ENCODE results near the gene TOP1. TPM values are rescaled to one million over a fixed set of nuclear protein-coding genes. Genes with fewer than 3 reads are reported as not detected.

TOP1 gene
- total RNA-seq, 4 donors from 2014 or later: 23.1 to 49.9 (median 31.6) TPM

- peaks cover 55 to 98% (median 70%) of the 10 kb centered on the region in 3 donors for H3K4me1 ChIP-seq
- H3K36me3 ChIP-seq: no peaks in the 10 kb centered on the region
- intact Hi-C loops (cut with DNase I): no loop called here
- peak overlapping the region; percentile 24 to 71 (median 64) for H3K27ac ChIP-seq
- 42 to 46% methylated on average over 5 of the region's 5 CpGs for WGBS, 2 donors
- no peaks in the 10 kb centered on the region for H3K27me3 ChIP-seq
- H3K9me3 ChIP-seq: no peaks in the 10 kb centered on the region
- TF ChIP-seq POLR2A (IDR thresholded peaks at IDR 0.05) (no peak), CTCF (IDR thresholded peaks at IDR 0.05) (no peak)
- no peak for DNase-seq
- peak overlapping the region in 3 of 4 donors; percentile 25 to 50 (median 29) for H3K4me3 ChIP-seq
Observed at GRCh38 chr20:41047279-41047974, 18.8 kb downstream of the TOP1 start.

GRCh38 chr20:41047975-41048305 lies 19.3 kb downstream of the TOP1 start:
- H3K4me3 ChIP-seq: peak overlapping the region in 3 of 4 donors; percentile 25 to 50 (median 29)
- WGBS, 2 donors: 0 to 3% methylated on average over 1 of the region's 1 CpG
- peaks cover 58 to 98% (median 75%) of the 10 kb centered on the region in 3 donors for H3K4me1 ChIP-seq

GRCh38 chr20:41048461-41049301 lies 20.1 kb downstream of the TOP1 start:
- Histone ChIP-seq H3K4me3 (peak overlapping the region in 3 of 4 donors; percentile 25 to 50 (median 29)), H3K36me3 (no peaks in the 10 kb centered on the region), H3K9me3 (no peaks in the 10 kb centered on the region), H3K27me3 (no peaks in the 10 kb centered on the region), H3K4me1 (peaks cover 52 to 98% (median 78%) of the 10 kb centered on the region in 3 donors), H3K27ac (peak overlapping the region in 3 of 4 donors; percentile 5 to 70 (median 57))
- intact Hi-C loops (cut with DNase I): no loop called here
- DNase-seq: no peak
- 32 to 40% methylated on average over 7 of the region's 7 CpGs for WGBS, 2 donors
- no peak for TF ChIP-seq POLR2A (IDR thresholded peaks at IDR 0.05)
- no peak for TF ChIP-seq CTCF (IDR thresholded peaks at IDR 0.05)

More at GRCh38 chr20:41047975-41048305, 19.3 kb downstream of the TOP1 start:
- Histone ChIP-seq H3K27me3 (no peaks in the 10 kb centered on the region), H3K27ac (peak overlapping the region; percentile 24 to 71 (median 64)), H3K9me3 (no peaks in the 10 kb centered on the region), H3K36me3 (no peaks in the 10 kb centered on the region)
- intact Hi-C loops (cut with DNase I): no loop called here
- TF ChIP-seq POLR2A (IDR thresholded peaks at IDR 0.05) (no peak), CTCF (IDR thresholded peaks at IDR 0.05) (no peak)
- no peak for DNase-seq

GRCh38 chr20:41049451-41049850 lies 20.8 kb downstream of the TOP1 start:
- intact Hi-C loops (cut with DNase I): no loop called here
- no peaks in the 10 kb centered on the region for H3K27me3 ChIP-seq
- H3K27ac ChIP-seq: peak overlapping the region in 1 of 4 donors; percentile 70
- peaks cover 52 to 97% (median 77%) of the 10 kb centered on the region in 3 donors for H3K4me1 ChIP-seq
- no peaks in the 10 kb centered on the region for H3K9me3 ChIP-seq
- no peak for TF ChIP-seq CTCF (IDR thresholded peaks at IDR 0.05)
- DNase-seq: no peak
- no peak overlapping the region for H3K4me3 ChIP-seq
- no peaks in the 10 kb centered on the region for H3K36me3 ChIP-seq
- WGBS, 2 donors: 50 to 80% methylated on average over 2 to 3 of the region's 3 CpGs
